Measurements from ENCODE around the gene ADGRE1. TPM values are rescaled to one million over a fixed set of nuclear protein-coding genes. Genes with fewer than 3 reads are reported as not detected.
"Not testable (repeated sequence)": the region's sequence is repeated elsewhere in the genome, so short reads cannot be mapped to it uniquely, and the experiment has no call there.

The ADGRE1 gene, protein sequence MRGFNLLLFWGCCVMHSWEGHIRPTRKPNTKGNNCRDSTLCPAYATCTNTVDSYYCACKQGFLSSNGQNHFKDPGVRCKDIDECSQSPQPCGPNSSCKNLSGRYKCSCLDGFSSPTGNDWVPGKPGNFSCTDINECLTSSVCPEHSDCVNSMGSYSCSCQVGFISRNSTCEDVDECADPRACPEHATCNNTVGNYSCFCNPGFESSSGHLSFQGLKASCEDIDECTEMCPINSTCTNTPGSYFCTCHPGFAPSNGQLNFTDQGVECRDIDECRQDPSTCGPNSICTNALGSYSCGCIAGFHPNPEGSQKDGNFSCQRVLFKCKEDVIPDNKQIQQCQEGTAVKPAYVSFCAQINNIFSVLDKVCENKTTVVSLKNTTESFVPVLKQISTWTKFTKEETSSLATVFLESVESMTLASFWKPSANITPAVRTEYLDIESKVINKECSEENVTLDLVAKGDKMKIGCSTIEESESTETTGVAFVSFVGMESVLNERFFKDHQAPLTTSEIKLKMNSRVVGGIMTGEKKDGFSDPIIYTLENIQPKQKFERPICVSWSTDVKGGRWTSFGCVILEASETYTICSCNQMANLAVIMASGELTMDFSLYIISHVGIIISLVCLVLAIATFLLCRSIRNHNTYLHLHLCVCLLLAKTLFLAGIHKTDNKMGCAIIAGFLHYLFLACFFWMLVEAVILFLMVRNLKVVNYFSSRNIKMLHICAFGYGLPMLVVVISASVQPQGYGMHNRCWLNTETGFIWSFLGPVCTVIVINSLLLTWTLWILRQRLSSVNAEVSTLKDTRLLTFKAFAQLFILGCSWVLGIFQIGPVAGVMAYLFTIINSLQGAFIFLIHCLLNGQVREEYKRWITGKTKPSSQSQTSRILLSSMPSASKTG
- 1.8 and 2.0 TPM in 2 replicates for total RNA-seq

DNA sequence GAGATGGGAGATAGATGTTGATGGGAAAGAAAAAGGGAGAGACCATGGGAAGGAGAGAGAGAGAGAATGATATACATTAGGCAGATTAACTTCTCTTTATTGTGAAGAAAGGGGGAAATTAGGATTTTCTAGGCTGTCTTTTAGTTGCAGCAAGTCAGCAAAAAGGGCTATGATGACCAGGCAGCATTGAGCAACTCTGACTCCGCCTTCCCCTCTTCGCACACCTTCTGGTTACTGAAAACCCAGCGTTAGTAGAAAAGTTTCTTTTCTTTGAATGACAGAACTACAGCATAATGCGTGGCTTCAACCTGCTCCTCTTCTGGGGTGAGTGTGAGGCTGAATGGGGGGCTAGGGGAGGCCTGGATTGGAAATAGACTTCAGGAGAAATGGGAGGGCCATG lies at the start of gene ADGRE1:
Gene ADGRE1, plus strand, starts transcription at position 264 of the 400 bp plus-strand sequence. Its CDS starts 30 bp downstream, at position 294.
- intact Hi-C loops (cut with micrococcal nuclease): loop anchor here (10.0 kb wide), 1 partner anchor 117 kb away; no protein-coding TSS in a partner anchor

DNA sequence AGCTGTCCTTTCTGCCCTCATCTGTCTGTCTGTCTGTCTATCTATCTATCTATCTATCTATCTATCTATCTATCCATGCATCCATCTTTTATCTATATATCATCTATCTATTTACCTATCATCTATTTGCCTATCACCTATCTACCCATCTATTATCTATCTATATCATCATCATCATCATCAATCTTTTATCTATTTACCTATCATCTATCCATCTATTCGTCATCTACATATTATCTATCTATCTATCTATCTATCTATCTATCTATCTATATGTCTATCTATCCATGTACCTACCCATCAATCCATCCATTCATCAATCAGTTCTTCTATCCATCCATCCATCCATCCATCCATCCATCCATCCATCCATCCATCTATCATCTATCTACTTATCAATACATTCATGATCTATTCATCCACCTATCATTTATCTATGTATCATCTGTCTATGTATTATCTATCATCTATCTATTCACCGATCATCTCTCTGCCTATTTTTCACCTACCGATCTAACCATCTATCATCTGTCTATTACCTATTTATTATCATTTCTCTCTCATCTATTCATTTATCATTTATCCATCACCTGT lies 49.2 kb upstream of the ADGRE1 start:
- intact Hi-C loops (cut with micrococcal nuclease): no loop called here

DNA sequence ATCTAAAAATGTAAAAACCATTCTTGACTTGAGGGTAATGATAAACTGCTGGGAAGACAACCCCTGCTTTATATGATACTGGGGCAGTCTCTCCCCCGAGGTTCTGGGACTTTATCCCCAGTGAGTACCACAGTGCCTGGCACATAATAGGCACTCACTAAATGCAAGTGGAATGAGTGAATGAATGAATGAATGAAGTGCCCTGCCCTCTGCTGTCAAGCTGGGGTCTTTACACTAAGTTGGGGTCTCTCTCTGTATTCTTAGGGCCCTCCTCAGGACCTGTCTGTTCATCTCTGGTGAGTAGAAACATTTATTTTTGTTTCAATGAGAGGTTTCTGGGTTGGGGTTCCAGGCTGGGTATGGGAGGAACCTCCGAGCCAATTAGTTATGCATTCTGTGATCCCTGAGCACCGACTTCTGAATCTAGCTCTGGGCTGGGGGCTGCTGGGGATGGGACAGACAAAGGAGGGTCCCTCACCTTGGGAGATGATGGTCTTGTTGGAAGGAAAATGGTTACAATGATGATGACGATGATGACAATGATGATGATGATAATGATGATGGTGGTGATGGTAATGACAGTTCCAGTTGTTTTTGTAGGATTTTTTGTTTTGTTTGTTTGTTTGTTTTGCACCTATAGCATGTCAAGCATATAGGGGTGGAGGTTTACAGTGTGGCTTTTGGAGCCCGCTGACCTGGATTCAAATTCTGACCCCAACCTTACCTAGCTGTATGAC lies 44.3 kb upstream of the ADGRE1 start:
- intact Hi-C loops (cut with micrococcal nuclease): no loop called here

DNA sequence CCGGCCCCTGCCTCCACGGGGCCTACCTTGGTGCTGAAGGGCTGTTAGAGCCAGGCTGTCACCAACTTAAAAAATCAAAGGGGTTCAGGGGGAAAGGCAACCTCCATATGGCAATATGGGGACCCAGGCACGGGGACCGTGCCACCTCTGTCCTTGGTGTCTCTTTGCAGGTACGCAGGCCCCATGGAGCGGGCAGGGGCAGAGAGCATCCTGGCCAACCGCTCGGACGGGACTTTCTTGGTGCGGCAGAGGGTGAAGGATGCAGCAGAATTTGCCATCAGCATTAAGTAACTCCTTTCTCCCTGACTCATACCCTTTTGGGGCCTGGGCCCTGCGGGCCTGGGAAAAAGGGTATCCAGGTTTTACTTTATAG lies 39.6 kb upstream of the ADGRE1 start:
- intact Hi-C loops (cut with micrococcal nuclease): no loop called here

DNA sequence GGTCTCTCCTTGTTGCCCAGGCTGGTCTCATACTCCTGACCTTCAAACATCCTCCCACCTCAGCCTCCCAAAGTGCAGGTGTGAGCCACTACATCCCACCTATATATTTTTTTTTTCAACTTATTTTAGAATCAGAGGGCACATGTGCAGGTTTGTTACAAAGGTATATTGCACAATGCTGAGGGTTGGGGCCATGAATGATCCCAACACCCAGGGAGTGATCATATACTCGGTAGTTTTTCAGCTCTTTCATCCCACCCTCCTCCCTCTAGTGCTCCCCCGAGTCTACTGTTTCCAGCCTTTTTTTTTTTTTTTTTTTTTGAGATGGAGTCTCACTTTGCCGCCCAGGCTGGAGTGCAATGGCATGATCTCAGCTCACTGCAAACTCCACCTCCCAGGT lies 38.4 kb upstream of the ADGRE1 start:
- intact Hi-C loops (cut with micrococcal nuclease): no loop called here

DNA sequence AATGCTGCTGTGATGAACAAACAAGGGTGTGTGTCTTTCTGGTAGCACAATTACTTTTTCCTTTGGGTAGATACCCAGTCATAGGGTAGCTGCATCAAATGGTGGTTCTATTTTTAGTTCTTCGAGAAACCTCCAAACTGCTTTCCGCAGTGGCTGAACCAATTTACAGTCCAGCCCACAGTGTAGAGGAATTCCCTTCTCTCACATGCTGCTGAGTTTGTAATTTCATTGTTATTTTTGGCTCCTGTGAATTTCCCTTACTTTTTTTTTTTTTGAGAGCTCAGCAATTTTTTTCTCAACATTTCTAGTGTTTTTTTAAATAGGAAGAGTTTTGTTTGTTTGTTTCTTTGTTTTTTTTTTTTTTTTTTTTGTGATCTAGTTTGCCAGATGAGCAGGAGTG lies 37.5 kb upstream of the ADGRE1 start:
- intact Hi-C loops (cut with micrococcal nuclease): no loop called here

DNA sequence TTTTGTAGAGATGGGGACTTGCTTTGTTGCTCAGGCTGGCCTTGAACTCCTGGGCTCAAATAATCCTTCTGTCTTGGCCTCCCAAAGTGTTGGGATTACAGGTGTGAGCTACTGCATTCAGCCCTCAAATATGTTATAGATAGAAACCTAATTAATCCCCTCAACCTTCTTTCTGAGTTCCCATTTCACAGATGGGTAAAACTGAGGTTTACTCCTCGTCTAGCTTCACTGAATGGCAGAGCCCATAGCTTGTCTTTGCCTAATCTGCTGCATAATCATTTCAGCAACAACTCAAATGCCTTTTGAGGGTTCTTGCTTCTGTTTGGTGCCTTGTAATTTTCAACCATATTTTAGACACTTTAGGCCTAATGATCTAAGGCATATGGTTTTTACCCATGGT lies 36.0 kb upstream of the ADGRE1 start:
- intact Hi-C loops (cut with micrococcal nuclease): no loop called here

DNA sequence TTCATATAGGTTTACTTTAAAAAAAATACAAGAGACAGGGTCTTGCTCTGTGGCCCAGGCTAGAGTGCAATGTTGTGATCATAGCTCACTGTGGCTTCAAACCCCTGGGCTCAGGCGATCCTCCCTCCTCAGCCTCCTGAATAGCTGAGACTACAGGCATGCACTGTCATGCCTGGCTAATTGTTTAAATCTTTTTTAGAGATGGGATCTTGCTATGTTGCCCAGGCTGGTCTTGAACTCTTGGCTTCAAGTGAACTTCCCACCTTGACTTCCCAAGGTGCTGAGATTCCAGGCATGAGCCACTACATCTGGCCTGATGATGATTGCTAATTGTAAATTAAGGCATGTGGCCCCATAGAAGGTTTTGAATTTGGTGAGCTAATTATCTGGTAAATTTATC lies 35.4 kb upstream of the ADGRE1 start:
- intact Hi-C loops (cut with micrococcal nuclease): no loop called here

DNA sequence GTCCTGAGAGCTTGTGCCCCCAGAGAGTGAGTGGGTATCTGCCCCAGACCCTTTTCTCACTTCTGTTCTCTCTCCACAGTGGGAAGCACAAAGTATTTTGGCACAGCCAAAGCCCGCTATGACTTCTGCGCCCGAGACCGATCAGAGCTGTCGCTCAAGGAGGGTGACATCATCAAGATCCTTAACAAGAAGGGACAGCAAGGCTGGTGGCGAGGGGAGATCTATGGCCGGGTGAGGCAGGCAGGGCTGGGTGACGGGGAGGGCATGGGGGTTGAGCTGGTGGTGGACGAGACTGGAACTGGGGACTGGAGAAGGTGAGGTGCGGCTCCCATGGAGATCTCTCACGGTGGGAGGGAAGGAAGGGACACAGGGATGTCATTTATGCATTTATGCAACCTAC lies 33.5 kb upstream of the ADGRE1 start:
- intact Hi-C loops (cut with micrococcal nuclease): no loop called here

DNA sequence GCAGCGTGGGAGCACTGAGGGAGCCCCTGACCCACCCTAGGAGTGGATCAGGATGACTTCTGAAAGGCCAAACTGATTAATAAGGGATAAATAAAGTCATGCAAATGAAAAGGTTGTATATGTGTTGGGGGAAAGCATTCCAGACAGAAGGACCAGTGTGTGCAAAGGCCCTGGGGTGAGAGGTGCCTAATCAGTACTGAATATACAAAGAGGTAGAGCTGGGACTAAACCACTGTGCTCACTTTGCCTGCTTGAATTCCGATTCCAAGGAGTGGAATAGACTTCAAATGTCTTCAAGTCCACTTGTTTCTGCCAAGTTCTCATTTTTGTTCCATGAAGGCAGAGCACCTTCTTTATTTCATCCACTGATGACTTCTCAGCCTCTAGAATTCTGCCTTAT lies 32.6 kb upstream of the ADGRE1 start:
- intact Hi-C loops (cut with micrococcal nuclease): no loop called here

DNA sequence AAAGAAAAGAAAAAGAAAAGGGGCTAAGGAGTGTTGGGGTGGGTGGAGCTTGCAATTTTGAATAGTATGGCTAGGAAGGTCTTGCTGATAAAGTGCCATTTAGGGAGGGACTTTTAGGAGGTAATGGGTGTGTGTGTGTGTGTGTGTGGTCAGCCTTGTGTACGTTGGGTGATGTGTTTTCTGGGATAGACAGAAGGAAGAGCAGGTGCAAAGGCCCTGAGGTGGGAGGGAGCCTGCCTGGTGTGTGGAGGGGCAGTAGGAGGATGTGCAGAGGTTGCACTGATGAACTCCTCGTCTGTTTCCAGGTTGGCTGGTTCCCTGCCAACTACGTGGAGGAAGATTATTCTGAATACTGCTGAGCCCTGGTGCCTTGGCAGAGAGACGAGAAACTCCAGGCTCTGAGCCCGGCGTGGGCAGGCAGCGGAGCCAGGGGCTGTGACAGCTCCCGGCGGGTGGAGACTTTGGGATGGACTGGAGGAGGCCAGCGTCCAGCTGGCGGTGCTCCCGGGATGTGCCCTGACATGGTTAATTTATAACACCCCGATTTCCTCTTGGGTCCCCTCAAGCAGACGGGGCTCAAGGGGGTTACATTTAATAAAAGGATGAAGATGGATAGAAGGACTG lies 30.5 kb upstream of the ADGRE1 start:
- intact Hi-C loops (cut with micrococcal nuclease): no loop called here

DNA sequence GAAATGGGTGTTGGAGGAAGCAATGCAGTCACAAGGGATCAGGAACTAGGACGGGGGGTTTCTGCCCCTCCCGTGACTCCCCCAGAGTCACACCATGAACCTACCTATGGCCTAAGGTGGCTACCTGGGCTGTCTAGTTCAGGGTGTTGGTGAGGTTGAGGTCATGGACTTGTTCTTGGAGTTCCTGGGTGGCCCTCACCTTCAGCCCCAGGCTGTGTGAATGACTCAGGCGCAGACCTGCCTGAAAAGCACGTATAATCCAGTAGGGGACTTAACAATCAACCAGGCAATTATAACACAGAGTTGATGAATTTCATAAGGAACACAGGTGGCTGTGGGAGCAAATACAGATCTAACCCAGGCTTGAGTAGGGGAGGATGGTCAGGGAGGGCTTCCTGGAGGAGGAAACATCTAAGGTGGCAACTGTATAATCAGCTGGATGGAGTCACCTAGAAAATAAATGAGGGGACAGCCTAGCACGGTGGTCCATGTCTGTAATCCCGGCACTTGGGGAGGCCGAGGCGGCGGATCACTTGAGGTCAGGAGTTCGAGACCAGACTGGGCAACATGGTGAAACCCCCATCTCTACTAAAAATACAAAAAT lies 25.6 kb upstream of the ADGRE1 start:
- intact Hi-C loops (cut with micrococcal nuclease): loop anchor here (1.0 to 5.0 kb wide), 4 partner anchors 59 to 488 kb away; partner anchors contain the start of genes TNFSF9 and VAV1

DNA sequence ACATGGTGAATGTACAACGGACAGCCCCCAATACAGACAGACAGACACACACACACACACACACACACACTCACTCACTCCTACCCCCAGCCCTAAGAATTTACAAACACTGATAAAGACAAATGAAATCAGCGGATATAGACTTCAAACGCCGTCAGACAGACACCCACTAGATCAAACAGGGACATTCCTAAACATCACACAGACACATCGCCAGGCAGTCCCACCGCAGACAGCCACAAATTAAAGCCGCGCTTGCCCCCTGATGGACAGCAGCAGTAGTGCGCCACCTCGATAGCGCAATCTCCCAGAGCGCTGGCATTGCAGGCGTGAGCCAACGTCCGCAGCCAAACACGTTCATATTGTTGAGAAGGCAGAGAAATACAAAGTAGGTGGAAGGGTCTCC lies 24.7 kb upstream of the ADGRE1 start:
- intact Hi-C loops (cut with micrococcal nuclease): loop anchor here (1.0 to 5.0 kb wide), 9 partner anchors 60 to 489 kb away; partner anchors contain the start of genes SH2D3A, TNFSF9 and VAV1

DNA sequence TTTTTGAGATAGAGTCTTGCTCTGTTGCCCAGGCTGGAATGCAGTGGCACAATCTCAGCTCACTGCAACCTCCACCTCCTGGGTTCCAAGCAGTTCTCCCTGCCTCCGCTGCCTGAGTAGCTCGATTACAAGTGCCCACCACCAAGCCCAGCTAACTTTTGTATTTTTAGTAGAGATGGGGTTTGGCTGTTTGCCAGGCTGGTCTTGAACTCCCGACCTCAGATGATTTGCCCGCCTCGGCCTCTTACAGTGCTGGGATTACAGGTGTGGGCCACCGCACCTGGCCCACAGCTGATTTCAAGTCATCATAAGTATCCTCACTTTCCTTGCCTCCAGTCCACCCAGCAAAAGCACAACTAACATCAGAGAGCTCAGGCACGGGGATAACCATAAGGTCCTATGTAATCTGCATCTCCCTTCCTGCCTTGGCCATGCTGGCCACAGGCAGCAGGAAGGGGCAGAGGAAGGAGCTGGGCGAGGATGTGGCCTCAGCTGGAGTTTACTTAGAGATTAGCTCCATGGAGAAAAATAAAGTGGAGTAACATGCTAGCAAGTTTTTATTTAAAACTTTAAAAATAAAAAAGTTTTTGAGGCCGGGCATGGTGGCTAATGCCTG lies 22.9 kb upstream of the ADGRE1 start:
- intact Hi-C loops (cut with micrococcal nuclease): loop anchor here (5.0 kb wide), 1 partner anchor 332 kb away; the partner anchor contains the start of gene TNFSF9

DNA sequence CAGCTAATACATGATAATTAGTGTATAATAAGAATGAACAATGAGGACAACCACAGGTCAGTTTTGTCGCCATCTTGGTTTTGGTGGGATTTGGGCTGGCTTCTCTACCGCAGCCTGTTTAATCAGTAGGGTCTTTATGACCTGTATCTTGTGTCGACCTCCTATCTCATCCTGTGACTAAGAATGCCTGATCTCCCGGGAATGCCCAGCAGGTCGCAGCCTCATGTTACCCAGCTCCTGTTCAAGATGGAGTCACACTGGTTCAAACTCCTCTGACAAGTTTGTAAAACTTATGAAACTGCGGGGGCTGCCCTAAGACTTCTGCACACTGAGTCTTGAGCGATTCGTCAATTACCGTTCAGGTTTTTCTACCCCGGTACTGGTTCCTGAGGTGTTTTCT lies 21.5 kb upstream of the ADGRE1 start:
- intact Hi-C loops (cut with micrococcal nuclease): no loop called here

DNA sequence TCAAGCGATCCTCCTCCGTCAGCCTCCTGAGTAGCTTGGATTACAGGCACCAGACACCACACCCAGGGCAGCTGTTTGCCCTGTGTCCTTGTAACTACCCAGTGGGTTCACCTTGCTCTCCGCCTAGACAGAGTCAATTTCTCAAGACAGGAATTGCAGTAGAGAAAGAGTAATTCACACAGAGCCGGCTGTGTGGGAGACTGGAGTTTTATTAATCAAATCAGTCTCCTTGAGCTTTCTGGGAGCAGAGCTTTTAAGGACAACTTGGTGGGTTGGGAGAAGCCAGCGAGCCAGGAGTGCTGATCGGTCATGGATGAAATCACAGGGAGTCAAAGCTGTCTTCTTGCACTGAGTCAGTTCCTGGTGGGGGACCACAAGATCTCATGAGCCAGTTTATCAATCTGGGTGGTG lies 20.6 kb upstream of the ADGRE1 start:
- intact Hi-C loops (cut with micrococcal nuclease): no loop called here

DNA sequence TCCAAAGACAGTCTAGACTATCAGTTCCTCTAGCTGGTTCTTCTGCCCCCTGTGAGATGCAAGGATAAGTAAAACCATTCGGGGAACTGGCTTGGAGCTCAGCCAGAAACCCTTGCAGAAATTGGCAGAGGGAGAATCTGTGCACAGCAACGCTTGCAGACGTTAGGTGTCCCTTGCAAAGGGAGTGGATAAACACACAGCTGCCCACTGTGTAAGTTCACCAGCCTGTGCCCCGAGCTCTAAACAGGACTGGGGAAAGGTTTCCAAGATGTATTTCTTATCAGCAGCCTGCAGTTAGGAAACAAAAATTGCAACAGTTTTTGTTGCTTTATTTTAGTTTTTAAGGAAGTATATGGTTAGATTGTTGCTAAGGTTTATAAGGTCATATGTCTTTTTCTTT lies 19.0 kb upstream of the ADGRE1 start:
- intact Hi-C loops (cut with micrococcal nuclease): no loop called here

DNA sequence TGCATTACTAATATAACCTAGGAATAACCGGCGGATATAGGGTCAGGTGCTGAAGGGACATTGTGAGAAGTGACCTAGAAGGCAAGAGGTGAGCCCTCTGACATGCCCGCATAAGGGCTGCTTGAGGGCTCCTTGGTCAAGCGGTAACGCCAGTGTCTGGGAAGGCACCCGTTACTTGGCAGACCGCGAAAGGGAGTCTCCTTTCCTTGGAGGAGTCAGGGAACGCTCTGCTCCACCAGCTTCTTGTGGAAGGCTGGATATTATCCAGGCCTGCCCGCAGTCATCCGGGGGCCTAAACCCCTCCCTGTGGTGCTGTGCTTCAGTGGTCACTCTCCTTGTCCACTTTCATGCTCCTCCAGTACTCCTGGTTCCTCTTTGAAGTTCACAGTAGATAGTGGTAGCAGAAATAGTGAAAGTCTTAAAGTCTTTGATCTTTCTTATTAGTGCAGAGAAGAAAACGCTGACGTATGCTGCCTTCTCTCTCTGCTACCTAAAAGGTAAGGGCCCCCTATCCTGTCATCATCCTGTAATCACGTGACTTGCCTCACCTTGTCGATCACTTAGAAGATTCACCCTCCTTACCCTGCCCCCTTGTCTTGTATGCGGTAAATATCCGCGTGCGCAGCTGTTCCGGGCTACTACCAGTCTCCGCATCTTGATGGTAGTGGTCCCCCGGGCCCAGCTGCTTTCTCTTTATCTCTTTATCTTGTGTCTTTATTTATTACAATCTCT lies 18.1 kb upstream of the ADGRE1 start:
- intact Hi-C loops (cut with micrococcal nuclease): not testable (repeated sequence)
